Measurements from ENCODE around the gene RILPL1. TPM values are rescaled to one million over a fixed set of nuclear protein-coding genes. Genes with fewer than 3 reads are reported as not detected.

RILPL1 gene
- total and polyA plus RNA-seq, 9 of the 15 experiments (the other 6 are each of a cell fraction or from before 2014, with no cell fraction given): 0.25 to 10.6 (median 8.6) TPM

GRCh38 chr12:123533672-123534643 is at the start of gene RILPL1 (continued):
- TF ChIP-seq CSDE1 (IDR thresholded peaks at IDR 0.05): no peak
- peak; percentile 92 for TF ChIP-seq VEZF1 (CRISPR knock-in tag; IDR thresholded peaks at IDR 0.05)
- peak; percentile 13 for TF ChIP-seq TBP (optimal IDR thresholded peaks at IDR 0.05; ENCODE audit: low read depth, low read length)
- 0 out of 2 replicates have a peak, but pooled peaks have one; percentile 47 for TF ChIP-seq ILF3 (IDR thresholded peaks at IDR 0.05; ENCODE audit: borderline replicate concordance)
- no peak for TF ChIP-seq SAFB2 (IDR thresholded peaks at IDR 0.05; ENCODE audit: borderline replicate concordance, low read depth, low read length, severe bottlenecking)
- TF ChIP-seq MITF (IDR thresholded peaks at IDR 0.05): no peak
- peak; percentile 63 for TF ChIP-seq MEIS2 (IDR thresholded peaks at IDR 0.05; ENCODE audit: partially characterized antibody)
- TF ChIP-seq POLR2AphosphoS5 (IDR thresholded peaks at IDR 0.05; ENCODE audit: control insufficient read depth, insufficient read depth, low read depth, low read length): 0 out of 2 replicates have a peak, but pooled peaks have one; percentile 19
- no peak for TF ChIP-seq THRB (CRISPR knock-in tag; conservative IDR thresholded peaks at IDR 0.05)
- no peak for TF ChIP-seq ZNF511 (CRISPR knock-in tag; IDR thresholded peaks at IDR 0.05)
- TF ChIP-seq KDM1A (IDR thresholded peaks at IDR 0.05): peak in 1 of 2 experiments; percentile 18; a peak in 1 of 4 replicates
- TF ChIP-seq CHD2 (IDR thresholded peaks at IDR 0.05; ENCODE audit: low read depth, low read length): no peak
- no peak for TF ChIP-seq TFAM (CRISPR knock-in tag; conservative IDR thresholded peaks at IDR 0.05)
- TF ChIP-seq SRSF1 (IDR thresholded peaks at IDR 0.05; ENCODE audit: low read depth, low read length): no peak
- TF ChIP-seq RAD51 (IDR thresholded peaks at IDR 0.05; ENCODE audit: borderline replicate concordance, low read depth): no peak
- no peak for TF ChIP-seq SMAD1 (IDR thresholded peaks at IDR 0.05; ENCODE audit: low read depth, low read length, partially characterized antibody)
- peak; percentile 64; the same call in 1 of the 2 replicates for TF ChIP-seq ZNF766 (CRISPR knock-in tag; conservative IDR thresholded peaks at IDR 0.05)
- TF ChIP-seq CEBPG (CRISPR knock-in tag; IDR thresholded peaks at IDR 0.05): no peak
- no peak for TF ChIP-seq CEBPG (tag; conservative IDR thresholded peaks at IDR 0.05 in 1 of 2, IDR thresholded peaks at IDR 0.05 in 1 of 2)
- TF ChIP-seq SMAD4 (CRISPR knock-in tag; conservative IDR thresholded peaks at IDR 0.05): 0 out of 2 replicates have a peak, but pooled peaks have one; percentile 23
- peak; percentile 13 for TF ChIP-seq CHD4 (IDR thresholded peaks at IDR 0.05; ENCODE audit: insufficient read depth, insufficient replicate concordance, low read depth, low read length, poor library complexity, severe bottlenecking)
- no peak for TF ChIP-seq ZNF384 (IDR thresholded peaks at IDR 0.05; ENCODE audit: low read depth, low read length)
- no peak for TF ChIP-seq SMAD2 (IDR thresholded peaks at IDR 0.05; ENCODE audit: low read depth, low read length)

Data from K562 (cell line).